K562 (cell line): ENCODE data around the gene ZNF48. TPM values are rescaled to one million over a fixed set of nuclear protein-coding genes. Genes with fewer than 3 reads are reported as not detected.

Experiments used
- C11orf30 ChIP-seq: fragments of 450-650 bp; IDR thresholded peaks from 2 replicates; pipeline ENCODE4 v1.6.1; 2016; ENCODE audit warnings: low read depth, mild to moderate bottlenecking
- CHD2 ChIP-seq: IDR thresholded peaks from 2 replicates; pipeline ENCODE4 v1.6.1; 2011; ENCODE audit warnings: low read depth, low read length
- FOXA1 ChIP-seq: fragments of 450-650 bp; IDR thresholded peaks from 2 replicates; pipeline ENCODE4 v1.6.1; 2016; ENCODE audit warnings: mild to moderate bottlenecking, borderline replicate concordance
- FUS ChIP-seq: fragments of 200-400 bp; formaldehyde crosslinking; optimal IDR thresholded peaks from 2 replicates; pipeline ENCODE3; 2017; ENCODE audit warnings: low read depth, low read length
- KHSRP ChIP-seq: fragments of 450-650 bp; IDR thresholded peaks from 2 replicates; pipeline ENCODE4 v1.6.1; 2017
- MCM7 ChIP-seq, 2 experiments: fragments of 450-650 bp; IDR thresholded peaks; 2 replicates each; pipeline ENCODE4 v1.6.1; 2016 to 2018
- RAD21 ChIP-seq, 2 experiments: fragments of 250-450 bp in 1 of 2; fragments of 450-650 bp in 1 of 2; sonication (Bioruptor Pico) in 1 of 2; formaldehyde crosslinking in 1 of 2; IDR thresholded peaks in 1 of 2; conservative IDR thresholded peaks in 1 of 2; 2 replicates each; pipeline versions ENCODE4 v1.4.0 to v1.8.0; 2020 to 2022; ENCODE audit warnings: mild to moderate bottlenecking in 2 of 2, moderate library complexity in 1 of 2
- TRIM24 ChIP-seq, 2 experiments: fragments of 450-650 bp; IDR thresholded peaks; 2 replicates each; pipeline ENCODE4 v1.6.1; 2016
- ZBED1 ChIP-seq: IDR thresholded peaks from 2 replicates; pipeline ENCODE4 v1.6.1; 2014
- ZNF274 ChIP-seq: IDR thresholded peaks from 2 replicates; pipeline ENCODE4 v1.6.1; 2011; ENCODE audit warnings: low read depth, mild to moderate bottlenecking, low read length, moderate library complexity, borderline replicate concordance
- polyA plus RNA-seq, 8 experiments: library from polyadenylated mRNA; depleted of rRNA in 4 of 8; stranded (reverse) in 5 of 8; unstranded in 3 of 8; fragments of >200 nt; fragmentation: Nextera tagmentation in 2 of 8; fragmentation: Illumina TruSeq in 1 of 8; extraction: Ambion mirVana in 2 of 8; extraction: Trizol in 1 of 8; gene quantifications; 2 replicates each; pipeline versions ENCODE4 v1.2.1 to v1.2.3, GENCODE V29; 2011 to 2014; ENCODE audit warnings: inconsistent platforms in 1 of 8, missing spikeins in 1 of 8
- total RNA-seq, 7 experiments: library from RNA; depleted of rRNA in 6 of 7; stranded (reverse); fragments of >200 nt in 6 of 7; fragmentation: Illumina TruSeq in 2 of 7; extraction: Trizol in 2 of 7; gene quantifications; 2 replicates each; pipeline versions ENCODE4 v1.2.1 to v1.2.3, GENCODE V29; 2011 to 2021; ENCODE audit warnings: low replicate concordance in 1 of 7
- TF ChIP-seq, protein P1 (sequence below): fragments of 250-450 bp; sonication (Bioruptor Pico); IDR thresholded peaks from 2 replicates; pipeline ENCODE4 v1.5.0; 2021
- TF ChIP-seq, protein P2 (sequence below): fragments of 450-650 bp; IDR thresholded peaks from 2 replicates; pipeline ENCODE4 v1.6.1; 2016; ENCODE audit warnings: low read depth, mild to moderate bottlenecking, moderate library complexity
- TF ChIP-seq, protein P3 (sequence below): fragments of 250-450 bp; sonication (Bioruptor Pico); IDR thresholded peaks from 2 replicates; pipeline ENCODE4 v1.8.0; 2022; ENCODE audit warnings: moderate library complexity, mild to moderate bottlenecking, inconsistent platforms
- TF ChIP-seq, protein P4 (sequence below): fragments of 200-600 bp; sonication (generic); IDR thresholded peaks from one replicate; pipeline ENCODE4 v1.6.1; 2012; ENCODE audit warnings: mild to moderate bottlenecking, low read depth, low read length, inconsistent platforms

ZNF48 gene
- total and polyA plus RNA-seq, 9 of the 15 experiments (the other 6 are each of a cell fraction or from before 2014, with no cell fraction given), result 0.38 to 11.6 (median 4.7) TPM

DNA sequence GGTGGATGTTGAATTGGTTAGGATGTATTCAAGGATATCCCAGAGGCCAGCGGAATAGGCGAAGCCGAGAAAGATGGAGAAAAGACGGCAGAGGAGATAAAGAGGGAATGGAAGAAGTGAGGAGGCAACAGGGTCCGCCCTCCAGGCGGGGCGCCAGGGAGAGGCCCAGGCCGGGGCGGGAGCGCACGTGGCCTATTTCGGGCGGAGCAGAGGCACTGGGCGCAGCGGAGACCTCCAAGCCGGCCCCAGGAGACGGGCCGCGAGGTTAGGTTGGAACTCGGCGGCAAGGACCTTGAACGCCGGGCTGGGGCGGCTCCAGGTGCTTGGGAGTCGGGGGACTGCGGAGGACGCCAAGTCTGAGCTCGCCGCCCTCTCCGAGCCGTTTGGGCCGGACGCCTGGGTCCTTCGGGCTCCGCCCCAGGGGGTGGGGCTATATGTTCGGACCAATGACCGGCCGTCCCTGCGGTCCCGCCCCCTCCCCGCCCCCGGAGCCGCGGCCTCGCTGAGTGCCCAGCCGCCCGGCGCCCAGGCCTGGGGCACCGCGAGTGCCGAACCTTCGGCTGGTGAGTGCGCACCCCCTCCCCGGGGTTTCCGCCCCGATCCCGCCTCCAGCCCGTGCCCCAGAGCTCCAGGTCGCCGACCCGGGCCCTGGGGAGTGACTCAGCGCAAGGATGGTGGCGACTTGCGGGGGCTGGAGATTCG, 12.0 kb downstream of the ZNF48 start, which contains the start of gene ZNF771 (continued):
- TF ChIP-seq ZNF274 (no peak), MCM7 (IDR thresholded peaks at IDR 0.05) (no peak), FOXA1 (no peak), TRIM24 (IDR thresholded peaks at IDR 0.05) (no peak), CHD2 (no peak), KHSRP (no peak), ZBED1 (no peak), FUS (no peak), C11orf30 (peak; percentile 79), RAD21 (CRISPR knock-in tag; conservative IDR thresholded peaks at IDR 0.05 in 1 of 2, IDR thresholded peaks at IDR 0.05 in 1 of 2) (no peak)
- TF ChIP-seq, protein P1, sequence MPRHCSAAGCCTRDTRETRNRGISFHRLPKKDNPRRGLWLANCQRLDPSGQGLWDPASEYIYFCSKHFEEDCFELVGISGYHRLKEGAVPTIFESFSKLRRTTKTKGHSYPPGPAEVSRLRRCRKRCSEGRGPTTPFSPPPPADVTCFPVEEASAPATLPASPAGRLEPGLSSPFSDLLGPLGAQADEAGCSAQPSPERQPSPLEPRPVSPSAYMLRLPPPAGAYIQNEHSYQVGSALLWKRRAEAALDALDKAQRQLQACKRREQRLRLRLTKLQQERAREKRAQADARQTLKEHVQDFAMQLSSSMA (CRISPR knock-in tag), result no peak
- TF ChIP-seq, protein P2, sequence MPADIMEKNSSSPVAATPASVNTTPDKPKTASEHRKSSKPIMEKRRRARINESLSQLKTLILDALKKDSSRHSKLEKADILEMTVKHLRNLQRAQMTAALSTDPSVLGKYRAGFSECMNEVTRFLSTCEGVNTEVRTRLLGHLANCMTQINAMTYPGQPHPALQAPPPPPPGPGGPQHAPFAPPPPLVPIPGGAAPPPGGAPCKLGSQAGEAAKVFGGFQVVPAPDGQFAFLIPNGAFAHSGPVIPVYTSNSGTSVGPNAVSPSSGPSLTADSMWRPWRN, result no peak
- TF ChIP-seq, protein P3, sequence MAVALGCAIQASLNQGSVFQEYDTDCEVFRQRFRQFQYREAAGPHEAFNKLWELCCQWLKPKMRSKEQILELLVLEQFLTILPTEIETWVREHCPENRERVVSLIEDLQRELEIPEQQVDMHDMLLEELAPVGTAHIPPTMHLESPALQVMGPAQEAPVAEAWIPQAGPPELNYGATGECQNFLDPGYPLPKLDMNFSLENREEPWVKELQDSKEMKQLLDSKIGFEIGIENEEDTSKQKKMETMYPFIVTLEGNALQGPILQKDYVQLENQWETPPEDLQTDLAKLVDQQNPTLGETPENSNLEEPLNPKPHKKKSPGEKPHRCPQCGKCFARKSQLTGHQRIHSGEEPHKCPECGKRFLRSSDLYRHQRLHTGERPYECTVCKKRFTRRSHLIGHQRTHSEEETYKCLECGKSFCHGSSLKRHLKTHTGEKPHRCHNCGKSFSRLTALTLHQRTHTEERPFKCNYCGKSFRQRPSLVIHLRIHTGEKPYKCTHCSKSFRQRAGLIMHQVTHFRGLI (CRISPR knock-in tag), result no peak
- TF ChIP-seq, protein P4, sequence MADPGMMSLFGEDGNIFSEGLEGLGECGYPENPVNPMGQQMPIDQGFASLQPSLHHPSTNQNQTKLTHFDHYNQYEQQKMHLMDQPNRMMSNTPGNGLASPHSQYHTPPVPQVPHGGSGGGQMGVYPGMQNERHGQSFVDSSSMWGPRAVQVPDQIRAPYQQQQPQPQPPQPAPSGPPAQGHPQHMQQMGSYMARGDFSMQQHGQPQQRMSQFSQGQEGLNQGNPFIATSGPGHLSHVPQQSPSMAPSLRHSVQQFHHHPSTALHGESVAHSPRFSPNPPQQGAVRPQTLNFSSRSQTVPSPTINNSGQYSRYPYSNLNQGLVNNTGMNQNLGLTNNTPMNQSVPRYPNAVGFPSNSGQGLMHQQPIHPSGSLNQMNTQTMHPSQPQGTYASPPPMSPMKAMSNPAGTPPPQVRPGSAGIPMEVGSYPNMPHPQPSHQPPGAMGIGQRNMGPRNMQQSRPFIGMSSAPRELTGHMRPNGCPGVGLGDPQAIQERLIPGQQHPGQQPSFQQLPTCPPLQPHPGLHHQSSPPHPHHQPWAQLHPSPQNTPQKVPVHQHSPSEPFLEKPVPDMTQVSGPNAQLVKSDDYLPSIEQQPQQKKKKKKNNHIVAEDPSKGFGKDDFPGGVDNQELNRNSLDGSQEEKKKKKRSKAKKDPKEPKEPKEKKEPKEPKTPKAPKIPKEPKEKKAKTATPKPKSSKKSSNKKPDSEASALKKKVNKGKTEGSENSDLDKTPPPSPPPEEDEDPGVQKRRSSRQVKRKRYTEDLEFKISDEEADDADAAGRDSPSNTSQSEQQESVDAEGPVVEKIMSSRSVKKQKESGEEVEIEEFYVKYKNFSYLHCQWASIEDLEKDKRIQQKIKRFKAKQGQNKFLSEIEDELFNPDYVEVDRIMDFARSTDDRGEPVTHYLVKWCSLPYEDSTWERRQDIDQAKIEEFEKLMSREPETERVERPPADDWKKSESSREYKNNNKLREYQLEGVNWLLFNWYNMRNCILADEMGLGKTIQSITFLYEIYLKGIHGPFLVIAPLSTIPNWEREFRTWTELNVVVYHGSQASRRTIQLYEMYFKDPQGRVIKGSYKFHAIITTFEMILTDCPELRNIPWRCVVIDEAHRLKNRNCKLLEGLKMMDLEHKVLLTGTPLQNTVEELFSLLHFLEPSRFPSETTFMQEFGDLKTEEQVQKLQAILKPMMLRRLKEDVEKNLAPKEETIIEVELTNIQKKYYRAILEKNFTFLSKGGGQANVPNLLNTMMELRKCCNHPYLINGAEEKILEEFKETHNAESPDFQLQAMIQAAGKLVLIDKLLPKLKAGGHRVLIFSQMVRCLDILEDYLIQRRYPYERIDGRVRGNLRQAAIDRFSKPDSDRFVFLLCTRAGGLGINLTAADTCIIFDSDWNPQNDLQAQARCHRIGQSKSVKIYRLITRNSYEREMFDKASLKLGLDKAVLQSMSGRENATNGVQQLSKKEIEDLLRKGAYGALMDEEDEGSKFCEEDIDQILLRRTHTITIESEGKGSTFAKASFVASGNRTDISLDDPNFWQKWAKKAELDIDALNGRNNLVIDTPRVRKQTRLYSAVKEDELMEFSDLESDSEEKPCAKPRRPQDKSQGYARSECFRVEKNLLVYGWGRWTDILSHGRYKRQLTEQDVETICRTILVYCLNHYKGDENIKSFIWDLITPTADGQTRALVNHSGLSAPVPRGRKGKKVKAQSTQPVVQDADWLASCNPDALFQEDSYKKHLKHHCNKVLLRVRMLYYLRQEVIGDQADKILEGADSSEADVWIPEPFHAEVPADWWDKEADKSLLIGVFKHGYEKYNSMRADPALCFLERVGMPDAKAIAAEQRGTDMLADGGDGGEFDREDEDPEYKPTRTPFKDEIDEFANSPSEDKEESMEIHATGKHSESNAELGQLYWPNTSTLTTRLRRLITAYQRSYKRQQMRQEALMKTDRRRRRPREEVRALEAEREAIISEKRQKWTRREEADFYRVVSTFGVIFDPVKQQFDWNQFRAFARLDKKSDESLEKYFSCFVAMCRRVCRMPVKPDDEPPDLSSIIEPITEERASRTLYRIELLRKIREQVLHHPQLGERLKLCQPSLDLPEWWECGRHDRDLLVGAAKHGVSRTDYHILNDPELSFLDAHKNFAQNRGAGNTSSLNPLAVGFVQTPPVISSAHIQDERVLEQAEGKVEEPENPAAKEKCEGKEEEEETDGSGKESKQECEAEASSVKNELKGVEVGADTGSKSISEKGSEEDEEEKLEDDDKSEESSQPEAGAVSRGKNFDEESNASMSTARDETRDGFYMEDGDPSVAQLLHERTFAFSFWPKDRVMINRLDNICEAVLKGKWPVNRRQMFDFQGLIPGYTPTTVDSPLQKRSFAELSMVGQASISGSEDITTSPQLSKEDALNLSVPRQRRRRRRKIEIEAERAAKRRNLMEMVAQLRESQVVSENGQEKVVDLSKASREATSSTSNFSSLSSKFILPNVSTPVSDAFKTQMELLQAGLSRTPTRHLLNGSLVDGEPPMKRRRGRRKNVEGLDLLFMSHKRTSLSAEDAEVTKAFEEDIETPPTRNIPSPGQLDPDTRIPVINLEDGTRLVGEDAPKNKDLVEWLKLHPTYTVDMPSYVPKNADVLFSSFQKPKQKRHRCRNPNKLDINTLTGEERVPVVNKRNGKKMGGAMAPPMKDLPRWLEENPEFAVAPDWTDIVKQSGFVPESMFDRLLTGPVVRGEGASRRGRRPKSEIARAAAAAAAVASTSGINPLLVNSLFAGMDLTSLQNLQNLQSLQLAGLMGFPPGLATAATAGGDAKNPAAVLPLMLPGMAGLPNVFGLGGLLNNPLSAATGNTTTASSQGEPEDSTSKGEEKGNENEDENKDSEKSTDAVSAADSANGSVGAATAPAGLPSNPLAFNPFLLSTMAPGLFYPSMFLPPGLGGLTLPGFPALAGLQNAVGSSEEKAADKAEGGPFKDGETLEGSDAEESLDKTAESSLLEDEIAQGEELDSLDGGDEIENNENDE, result no peak
